ENCODE data around the gene LSAMP. TPM values are rescaled to one million over a fixed set of nuclear protein-coding genes. Genes with fewer than 3 reads are reported as not detected.

Gene LSAMP
- total RNA-seq, 1 experiment from 2014 or later: not detected

- H3K4me1 Mint-ChIP-seq (ENCODE audit: low read depth, unreplicated experiment): peaks cover 8% of the 10 kb centered on the region
- no peak overlapping the region for H3K4me3 Mint-ChIP-seq (ENCODE audit: unreplicated experiment)
- H3K36me3 ChIP-seq (ENCODE audit: control insufficient read depth, insufficient read depth, low read length): no peaks in the 10 kb centered on the region
- ChIA-PET POLR2A (no interaction called here), CTCF (no interaction called here)
- TF ChIP-seq CTCF (IDR thresholded peaks at IDR 0.05; ENCODE audit: insufficient read depth in 1 of 2, low read depth in 1 of 2, low read length in 1 of 2, severe bottlenecking in 1 of 2, unreplicated experiment in 1 of 2): no peak
- no peak for DNase-seq
- BruUV-seq (replicated peaks): no TSS peak
- peaks cover 3% of the 10 kb centered on the region for H3K27me3 Mint-ChIP-seq (ENCODE audit: insufficient read depth, unreplicated experiment)
- peaks cover 12% of the 10 kb centered on the region for H3K4me1 ChIP-seq
- no peaks in the 10 kb centered on the region for H3K27me3 ChIP-seq (replicated peaks; ENCODE audit: control insufficient read depth, insufficient read depth, low read length)
- no peak overlapping the region for H3K27ac Mint-ChIP-seq (ENCODE audit: unreplicated experiment)
- no peak overlapping the region for H3K4me3 ChIP-seq (ENCODE audit: low read depth, low read length)
- H3K9me3 Mint-ChIP-seq (ENCODE audit: unreplicated experiment): no peaks in the 10 kb centered on the region
- no peaks in the 10 kb centered on the region for H3K9me3 ChIP-seq
- intact Hi-C loops (cut with micrococcal nuclease; ENCODE audit: unreplicated experiment): no loop called here
- H3K36me3 Mint-ChIP-seq (ENCODE audit: insufficient read depth, unreplicated experiment): no peaks in the 10 kb centered on the region
These were observed 191.8 kb downstream of the LSAMP start for GRCh38 chr3:116253511-116253910.

- POLR2A ChIA-PET: no interaction called here
- Mint-ChIP-seq H3K27ac (ENCODE audit: unreplicated experiment) (no peak overlapping the region), H3K9me3 (ENCODE audit: unreplicated experiment) (no peaks in the 10 kb centered on the region), H3K4me1 (ENCODE audit: low read depth, unreplicated experiment) (peaks cover 8% of the 10 kb centered on the region), H3K4me3 (ENCODE audit: unreplicated experiment) (no peak overlapping the region), H3K36me3 (ENCODE audit: insufficient read depth, unreplicated experiment) (no peaks in the 10 kb centered on the region), H3K27me3 (ENCODE audit: insufficient read depth, unreplicated experiment) (peaks cover 9% of the 10 kb centered on the region)
- CTCF ChIA-PET: no interaction called here
- Histone ChIP-seq H3K4me3 (ENCODE audit: low read depth, low read length) (no peak overlapping the region), H3K4me1 (peaks cover 12% of the 10 kb centered on the region), H3K9me3 (no peaks in the 10 kb centered on the region), H3K36me3 (ENCODE audit: control insufficient read depth, insufficient read depth, low read length) (no peaks in the 10 kb centered on the region), H3K27me3 (replicated peaks; ENCODE audit: control insufficient read depth, insufficient read depth, low read length) (no peaks in the 10 kb centered on the region)
- BruUV-seq (replicated peaks): no TSS peak
- no peak for DNase-seq
- no peak for TF ChIP-seq CTCF (IDR thresholded peaks at IDR 0.05; ENCODE audit: insufficient read depth in 1 of 2, low read depth in 1 of 2, low read length in 1 of 2, severe bottlenecking in 1 of 2, unreplicated experiment in 1 of 2)
- intact Hi-C loops (cut with micrococcal nuclease; ENCODE audit: unreplicated experiment): no loop called here
These were observed 197.7 kb downstream of the LSAMP start for GRCh38 chr3:116247605-116248004.

GRCh38 chr3:116246406-116246980 lies 198.8 kb downstream of the LSAMP start:
- CTCF ChIA-PET: no interaction called here
- no peak overlapping the region for H3K27ac Mint-ChIP-seq (ENCODE audit: unreplicated experiment)
- no peaks in the 10 kb centered on the region for H3K9me3 ChIP-seq
- no peak overlapping the region for H3K4me3 ChIP-seq (ENCODE audit: low read depth, low read length)
- peaks cover 7% of the 10 kb centered on the region for H3K4me1 Mint-ChIP-seq (ENCODE audit: low read depth, unreplicated experiment)
- H3K9me3 Mint-ChIP-seq (ENCODE audit: unreplicated experiment): no peaks in the 10 kb centered on the region
- H3K4me1 ChIP-seq: peaks cover 6% of the 10 kb centered on the region; the same call in 1 of the 2 replicates
- no TSS peak for BruUV-seq (replicated peaks)
- no peaks in the 10 kb centered on the region for H3K36me3 Mint-ChIP-seq (ENCODE audit: insufficient read depth, unreplicated experiment)
- H3K27me3 ChIP-seq (replicated peaks; ENCODE audit: control insufficient read depth, insufficient read depth, low read length): no peaks in the 10 kb centered on the region
- POLR2A ChIA-PET: no interaction called here
- peaks cover 15% of the 10 kb centered on the region for H3K27me3 Mint-ChIP-seq (ENCODE audit: insufficient read depth, unreplicated experiment)
- H3K36me3 ChIP-seq (ENCODE audit: control insufficient read depth, insufficient read depth, low read length): no peaks in the 10 kb centered on the region
- intact Hi-C loops (cut with micrococcal nuclease; ENCODE audit: unreplicated experiment): no loop called here
- H3K4me3 Mint-ChIP-seq (ENCODE audit: unreplicated experiment): no peak overlapping the region
- DNase-seq: no peak
- TF ChIP-seq CTCF (IDR thresholded peaks at IDR 0.05; ENCODE audit: insufficient read depth in 1 of 2, low read depth in 1 of 2, low read length in 1 of 2, severe bottlenecking in 1 of 2, unreplicated experiment in 1 of 2): no peak

Measured in Caco-2 (cell line).